Measurements from ENCODE around the gene EVC2. TPM values are rescaled to one million over a fixed set of nuclear protein-coding genes. Genes with fewer than 3 reads are reported as not detected.

Gene EVC2
- total and polyA plus RNA-seq, 10 of the 15 experiments (the other 5 are each of a cell fraction or from before 2014, with no cell fraction given): 0.34 to 10.4 (median 5.6) TPM

GRCh38 chr4:5701971-5702370, 6.4 kb downstream of the EVC2 start (continued):
- no peak for TF ChIP-seq HDAC6 (IDR thresholded peaks at IDR 0.05; ENCODE audit: unreplicated experiment)

- CTCF ChIA-PET: no interaction called here
- ATAC-seq: no peak
- POLR2A ChIA-PET: no interaction called here
- TF ChIP-seq FOXK2 (IDR thresholded peaks at IDR 0.05): no peak
- TF ChIP-seq, protein P1, sequence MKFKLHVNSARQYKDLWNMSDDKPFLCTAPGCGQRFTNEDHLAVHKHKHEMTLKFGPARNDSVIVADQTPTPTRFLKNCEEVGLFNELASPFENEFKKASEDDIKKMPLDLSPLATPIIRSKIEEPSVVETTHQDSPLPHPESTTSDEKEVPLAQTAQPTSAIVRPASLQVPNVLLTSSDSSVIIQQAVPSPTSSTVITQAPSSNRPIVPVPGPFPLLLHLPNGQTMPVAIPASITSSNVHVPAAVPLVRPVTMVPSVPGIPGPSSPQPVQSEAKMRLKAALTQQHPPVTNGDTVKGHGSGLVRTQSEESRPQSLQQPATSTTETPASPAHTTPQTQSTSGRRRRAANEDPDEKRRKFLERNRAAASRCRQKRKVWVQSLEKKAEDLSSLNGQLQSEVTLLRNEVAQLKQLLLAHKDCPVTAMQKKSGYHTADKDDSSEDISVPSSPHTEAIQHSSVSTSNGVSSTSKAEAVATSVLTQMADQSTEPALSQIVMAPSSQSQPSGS (IDR thresholded peaks at IDR 0.05; ENCODE audit: low read length): no peak
- no peak for TF ChIP-seq PML (IDR thresholded peaks at IDR 0.05; ENCODE audit: low read length)
- no peak for TF ChIP-seq SIN3A (IDR thresholded peaks at IDR 0.05; ENCODE audit: low read depth, low read length)
- no peak for TF ChIP-seq RUNX3 (IDR thresholded peaks at IDR 0.05; ENCODE audit: low read length)
- no peak for TF ChIP-seq ZNF384 (IDR thresholded peaks at IDR 0.05; ENCODE audit: borderline replicate concordance, low read depth, low read length)
- TF ChIP-seq POU2F2 (IDR thresholded peaks at IDR 0.05; ENCODE audit: borderline replicate concordance, low read depth, low read length): no peak
- TF ChIP-seq, protein P2, sequence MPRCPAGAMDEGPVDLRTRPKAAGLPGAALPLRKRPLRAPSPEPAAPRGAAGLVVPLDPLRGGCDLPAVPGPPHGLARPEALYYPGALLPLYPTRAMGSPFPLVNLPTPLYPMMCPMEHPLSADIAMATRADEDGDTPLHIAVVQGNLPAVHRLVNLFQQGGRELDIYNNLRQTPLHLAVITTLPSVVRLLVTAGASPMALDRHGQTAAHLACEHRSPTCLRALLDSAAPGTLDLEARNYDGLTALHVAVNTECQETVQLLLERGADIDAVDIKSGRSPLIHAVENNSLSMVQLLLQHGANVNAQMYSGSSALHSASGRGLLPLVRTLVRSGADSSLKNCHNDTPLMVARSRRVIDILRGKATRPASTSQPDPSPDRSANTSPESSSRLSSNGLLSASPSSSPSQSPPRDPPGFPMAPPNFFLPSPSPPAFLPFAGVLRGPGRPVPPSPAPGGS (IDR thresholded peaks at IDR 0.05; ENCODE audit: borderline replicate concordance, insufficient read depth, low read depth, low read length, poor library complexity, severe bottlenecking): no peak
- TF ChIP-seq TBL1XR1 (IDR thresholded peaks at IDR 0.05; ENCODE audit: low read depth, low read length): no peak
- TF ChIP-seq CHD4 (IDR thresholded peaks at IDR 0.05): no peak
- TF ChIP-seq BHLHE40 (IDR thresholded peaks at IDR 0.05; ENCODE audit: borderline replicate concordance in 1 of 2, low read depth in 2 of 2, low read length in 1 of 2): no peak
- TF ChIP-seq HSF1 (IDR thresholded peaks at IDR 0.05; ENCODE audit: low read depth, low read length): no peak
- no peak for TF ChIP-seq MTA3 (IDR thresholded peaks at IDR 0.05; ENCODE audit: borderline replicate concordance, low read length)
- no peak for TF ChIP-seq BRCA1 (IDR thresholded peaks at IDR 0.05; ENCODE audit: low read depth, low read length)
- RAD21 ChIA-PET (ENCODE audit: unreplicated experiment): no interaction called here
- in situ Hi-C loops (cut with MboI) (no loop called here), intact Hi-C loops (cut with micrococcal nuclease; ENCODE audit: unreplicated experiment) (no loop called here)
- Histone ChIP-seq H3K27me3 (replicated peaks in 1 of 2; ENCODE audit: control insufficient read depth in 2 of 2, insufficient read depth in 2 of 2, low read length in 1 of 2) (no peaks in the 10 kb centered on the region), H3K4me3 (no peak overlapping the region), H3K79me2 (ENCODE audit: control insufficient read depth, insufficient read depth, low read length) (no peaks in the 10 kb centered on the region), H3K9me3 (replicated peaks; ENCODE audit: control insufficient read depth, insufficient read depth, low read length) (no peaks in the 10 kb centered on the region; the same call in 2 of the 3 replicates), H2AFZ (ENCODE audit: control insufficient read depth, low read depth, low read length) (no peak overlapping the region), H3K4me2 (ENCODE audit: control insufficient read depth, insufficient read depth) (no peak overlapping the region), H3K27ac (ENCODE audit: control insufficient read depth, insufficient read depth) (no peak overlapping the region), H3K36me3 (ENCODE audit: control insufficient read depth in 2 of 2, insufficient read depth in 2 of 2, low read length in 1 of 2) (no peaks in the 10 kb centered on the region), H4K20me1 (ENCODE audit: control insufficient read depth, insufficient read depth) (no peaks in the 10 kb centered on the region), H3K4me1 (ENCODE audit: control insufficient read depth, insufficient read depth, low read length) (peaks cover 8% of the 10 kb centered on the region), H3K9ac (ENCODE audit: control insufficient read depth, insufficient read depth, low read length) (no peak overlapping the region)
- DNase-seq (ENCODE audit: low read depth, low spot score): no peak
- WGBS (ENCODE audit: insufficient coverage, insufficient replicate concordance, low lambda C conversion rate, missing lambda C conversion rate): 24% methylated on average over 5 of the region's 5 CpGs
- no TSS peak for BruUV-seq (replicated peaks)
- SMC1A ChIA-PET (ENCODE audit: uncharacterized antibody, unreplicated experiment): no interaction called here
- FAIRE-seq: no peak
Measured at GRCh38 chr4:5700459-5700858, 7.9 kb downstream of the EVC2 start.

Measured in GM12878 (cell line).